GM19467 (cell line): ENCODE results near the gene SLC24A3.

Experiments
- ATAC-seq: cut with Tn5 transposase; IDR thresholded peaks from one replicate; pipeline ENCODE4 v1.9.1; 2021; ENCODE audit warnings: mild to moderate bottlenecking, moderate library complexity; ENCODE audit not compliant: unreplicated experiment

Gene SLC24A3

DNA sequence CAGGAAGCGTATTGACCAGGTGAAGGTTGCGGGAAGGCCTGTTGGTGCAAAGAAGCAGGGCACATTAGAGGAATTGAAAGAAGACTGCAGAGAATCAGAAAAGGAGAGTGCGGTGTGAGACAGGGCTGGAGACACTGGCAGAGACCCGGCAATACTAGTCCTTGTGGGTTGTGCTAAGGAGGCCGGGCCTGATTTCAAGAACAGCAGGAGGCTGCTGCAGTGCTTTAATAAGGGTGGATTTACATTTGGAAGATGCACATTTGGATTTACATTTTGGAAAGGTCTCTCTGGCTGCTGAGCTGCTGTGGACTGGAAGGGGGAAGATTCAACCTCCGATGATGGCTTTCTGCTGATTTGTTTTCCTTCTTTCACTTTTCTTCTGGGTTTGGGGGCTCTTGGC lies 167.8 kb downstream of the SLC24A3 start:
- ATAC-seq: no peak

GRCh38 chr20:19381947-19382346 lies 169.5 kb downstream of the SLC24A3 start:
- ATAC-seq: no peak

GRCh38 chr20:19382386-19383340 lies 170.2 kb downstream of the SLC24A3 start:
- no peak for ATAC-seq

DNA sequence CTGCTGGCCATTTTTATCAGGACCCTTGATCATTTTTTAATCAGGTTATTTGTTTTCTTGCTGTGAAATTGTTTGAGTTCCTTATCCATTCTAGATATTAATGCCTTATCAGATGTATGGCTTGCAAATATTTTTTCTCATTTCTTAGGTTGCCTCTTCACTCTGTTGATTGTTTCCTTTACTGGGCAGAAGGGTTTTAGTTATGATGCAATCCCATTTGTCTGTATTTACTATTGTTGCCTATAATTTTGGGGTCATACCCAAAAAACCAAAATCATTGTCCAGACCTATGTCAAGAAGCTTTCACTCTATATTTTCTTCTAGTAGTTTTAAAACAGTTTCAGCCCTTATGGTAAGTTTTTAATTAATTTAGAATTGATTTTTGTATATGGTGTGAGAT lies 172.5 kb downstream of the SLC24A3 start:
- no peak for ATAC-seq

- ATAC-seq: no peak
Measured at GRCh38 chr20:19387251-19387650, 174.8 kb downstream of the SLC24A3 start.

DNA sequence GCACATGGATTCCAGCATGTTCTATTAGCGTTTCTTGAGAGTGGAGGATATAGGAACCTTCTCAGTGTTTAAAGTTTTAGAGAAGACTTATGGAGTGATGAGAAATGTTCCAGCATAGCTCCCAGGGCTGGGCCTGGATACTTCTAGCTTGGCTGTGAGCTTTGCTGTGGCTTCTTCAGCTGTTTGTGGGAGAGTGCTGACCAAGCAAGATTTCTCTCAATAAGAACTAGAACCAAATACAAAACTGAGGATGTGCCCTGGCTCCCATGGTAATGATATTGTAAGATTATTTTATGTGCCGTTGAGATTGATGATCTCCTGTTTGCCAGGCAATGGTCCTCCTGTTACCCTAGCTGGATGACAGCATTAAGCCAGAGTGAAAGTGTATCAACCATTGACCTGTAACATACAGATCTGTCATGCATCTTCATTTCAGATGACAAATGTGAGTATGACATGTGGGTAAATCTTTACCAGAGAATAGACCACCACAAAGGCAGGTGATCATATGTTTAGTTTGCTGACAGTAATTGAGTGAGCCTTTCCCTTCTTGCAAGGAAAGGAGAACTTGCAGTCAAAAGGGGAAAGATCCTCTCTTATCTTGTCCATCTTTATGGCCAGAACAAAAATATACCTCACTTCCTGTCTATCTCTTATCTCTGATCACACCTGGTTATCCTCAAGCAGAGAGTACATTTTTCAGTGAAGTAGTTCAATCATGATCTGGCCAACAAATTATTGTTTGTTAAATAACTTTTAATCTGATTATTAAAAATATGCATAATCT lies 180.1 kb downstream of the SLC24A3 start:
- ATAC-seq: no peak

GRCh38 chr20:19396460-19397081 lies 184.1 kb downstream of the SLC24A3 start:
- ATAC-seq: no peak

GRCh38 chr20:19397226-19397625 lies 184.8 kb downstream of the SLC24A3 start:
- no peak for ATAC-seq

GRCh38 chr20:19397666-19398065 lies 185.2 kb downstream of the SLC24A3 start:
- no peak for ATAC-seq

GRCh38 chr20:19401096-19401495 lies 188.7 kb downstream of the SLC24A3 start:
- ATAC-seq: no peak

- ATAC-seq: no peak
Measured at GRCh38 chr20:19403549-19403948, 191.1 kb downstream of the SLC24A3 start.

GRCh38 chr20:19404826-19405225 lies 192.4 kb downstream of the SLC24A3 start:
- no peak for ATAC-seq

DNA sequence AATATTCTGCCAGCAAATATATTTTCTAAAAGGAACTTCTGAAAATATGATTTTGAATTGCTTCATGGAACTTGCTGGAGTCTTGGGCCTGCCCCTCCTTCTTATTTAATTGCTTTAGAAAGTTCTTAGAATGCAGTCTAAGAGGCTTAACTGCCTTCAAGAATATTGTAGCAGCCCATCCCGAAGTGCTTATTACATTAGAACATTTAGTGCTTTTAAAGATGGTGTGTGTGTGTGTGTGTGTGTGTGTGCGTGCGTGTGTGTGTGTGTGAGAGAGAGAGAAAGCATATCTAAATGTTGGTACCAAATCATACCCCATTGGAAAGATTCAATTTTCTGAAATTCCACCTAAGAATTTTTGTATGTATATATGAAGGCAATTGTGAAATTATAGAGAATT lies 193.5 kb downstream of the SLC24A3 start:
- ATAC-seq: no peak

DNA sequence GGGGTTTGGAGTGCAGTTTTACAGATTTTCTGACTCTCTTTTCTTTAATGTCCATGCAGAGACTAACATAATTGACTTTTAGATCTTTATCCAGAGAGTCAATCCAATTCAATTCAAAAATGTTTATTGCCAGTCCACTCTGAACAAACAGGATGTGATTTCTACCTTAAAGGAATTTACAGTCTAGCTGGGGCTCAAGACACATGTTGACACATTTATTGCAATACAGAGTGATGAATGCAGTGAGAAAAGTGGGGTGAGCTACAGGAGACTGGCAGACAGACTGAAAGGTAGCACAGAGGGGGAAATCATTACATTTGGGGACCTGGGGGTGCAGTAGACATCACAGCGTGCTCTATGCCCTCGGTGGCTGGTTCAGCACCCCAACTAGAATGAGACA lies 193.9 kb downstream of the SLC24A3 start:
- no peak for ATAC-seq

GRCh38 chr20:19407196-19407595 lies 194.8 kb downstream of the SLC24A3 start:
- ATAC-seq: no peak

GRCh38 chr20:19407736-19408135 lies 195.3 kb downstream of the SLC24A3 start:
- no peak for ATAC-seq

DNA sequence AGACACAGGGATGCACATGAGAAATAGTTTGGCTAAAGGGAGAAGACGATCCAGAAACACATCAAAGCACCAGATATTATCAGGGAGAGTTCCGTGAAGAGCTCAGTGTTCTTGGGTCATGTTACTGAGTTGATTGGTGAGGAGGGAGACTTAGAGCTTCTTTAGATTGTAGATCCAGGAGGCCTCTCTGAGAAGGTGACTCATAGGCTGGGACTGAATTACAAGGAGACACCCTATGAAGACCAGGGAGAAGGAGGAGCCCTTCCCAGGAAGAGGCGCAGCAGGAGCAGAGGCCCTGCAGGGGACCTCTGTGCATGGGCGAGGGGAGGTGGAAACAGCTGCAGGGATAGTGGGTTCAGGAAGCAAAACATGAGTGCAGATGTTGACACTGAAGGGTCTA lies 196.5 kb downstream of the SLC24A3 start:
- ATAC-seq: no peak

- no peak for ATAC-seq
Measured at GRCh38 chr20:19411811-19412210, 199.4 kb downstream of the SLC24A3 start.

DNA sequence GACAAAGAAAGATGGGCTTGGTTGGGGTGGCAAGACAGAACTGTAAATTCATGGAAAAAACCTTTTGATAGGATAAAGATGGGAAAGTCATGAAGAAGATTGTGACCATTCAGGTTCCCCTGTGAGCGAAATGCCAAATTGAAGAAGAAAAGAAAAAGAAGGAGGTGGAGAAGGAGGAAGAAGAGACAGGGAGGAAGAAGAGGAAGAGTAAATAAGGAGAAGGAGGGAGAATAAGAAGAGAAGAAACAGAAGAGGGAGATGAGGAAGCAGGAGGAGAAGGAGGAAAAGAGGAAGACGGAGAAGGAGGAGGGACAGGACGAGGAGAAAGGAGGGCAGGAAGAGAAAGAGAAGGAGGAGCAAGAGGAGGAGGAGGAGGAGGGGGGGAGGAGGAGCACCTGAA lies 199.8 kb downstream of the SLC24A3 start:
- no peak for ATAC-seq

- no peak for ATAC-seq
Measured at GRCh38 chr20:19414600-19414999, 202.2 kb downstream of the SLC24A3 start.

- ATAC-seq: no peak
Measured at GRCh38 chr20:19415786-19416185, 203.3 kb downstream of the SLC24A3 start.
